Measurements from ENCODE around the gene SP140.
"Not testable (repeated sequence)": the region's sequence is repeated elsewhere in the genome, so short reads cannot be mapped to it uniquely, and the experiment has no call there.

The SP140 gene

DNA sequence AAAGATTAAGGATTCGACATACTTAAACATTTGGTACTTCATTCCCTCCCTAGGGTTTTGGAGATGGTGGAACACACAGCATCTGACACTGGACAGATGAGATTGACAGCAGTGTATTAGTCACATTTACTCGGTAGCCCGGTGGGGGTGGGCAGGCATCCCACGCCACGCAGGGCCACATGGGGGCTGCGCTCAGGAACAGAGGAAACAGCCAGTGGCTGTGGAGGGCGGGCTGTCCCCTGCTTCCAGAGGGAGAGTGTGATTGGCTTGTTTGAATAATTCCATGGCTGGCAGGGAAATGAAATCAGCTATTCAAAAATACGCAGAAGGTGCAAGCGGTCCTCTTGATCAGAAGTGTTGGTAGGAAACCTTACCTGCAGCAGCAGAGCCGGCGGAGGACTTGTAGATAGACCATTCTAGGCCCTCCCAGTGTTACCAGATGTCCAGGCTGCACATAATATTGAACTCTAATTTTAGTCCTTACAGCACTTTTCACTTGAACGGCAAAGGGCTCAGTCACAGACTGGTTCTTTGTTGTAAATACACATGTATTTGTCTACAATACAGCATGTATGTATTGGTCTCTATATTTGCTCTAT is 83.0 kb downstream of the SP140 start:
- Histone ChIP-seq H3K9me3 (ENCODE audit: severe bottlenecking) (no peaks in the 10 kb centered on the region), H3K27ac (no peak overlapping the region), H3K4me3 (ENCODE audit: low read depth, low read length) (no peak overlapping the region), H3K27me3 (ENCODE audit: insufficient read depth, low read depth, severe bottlenecking) (peaks cover 52% of the 10 kb centered on the region), H3K36me3 (no peaks in the 10 kb centered on the region)
- DNase-seq: no peak
- TF ChIP-seq, protein P1, sequence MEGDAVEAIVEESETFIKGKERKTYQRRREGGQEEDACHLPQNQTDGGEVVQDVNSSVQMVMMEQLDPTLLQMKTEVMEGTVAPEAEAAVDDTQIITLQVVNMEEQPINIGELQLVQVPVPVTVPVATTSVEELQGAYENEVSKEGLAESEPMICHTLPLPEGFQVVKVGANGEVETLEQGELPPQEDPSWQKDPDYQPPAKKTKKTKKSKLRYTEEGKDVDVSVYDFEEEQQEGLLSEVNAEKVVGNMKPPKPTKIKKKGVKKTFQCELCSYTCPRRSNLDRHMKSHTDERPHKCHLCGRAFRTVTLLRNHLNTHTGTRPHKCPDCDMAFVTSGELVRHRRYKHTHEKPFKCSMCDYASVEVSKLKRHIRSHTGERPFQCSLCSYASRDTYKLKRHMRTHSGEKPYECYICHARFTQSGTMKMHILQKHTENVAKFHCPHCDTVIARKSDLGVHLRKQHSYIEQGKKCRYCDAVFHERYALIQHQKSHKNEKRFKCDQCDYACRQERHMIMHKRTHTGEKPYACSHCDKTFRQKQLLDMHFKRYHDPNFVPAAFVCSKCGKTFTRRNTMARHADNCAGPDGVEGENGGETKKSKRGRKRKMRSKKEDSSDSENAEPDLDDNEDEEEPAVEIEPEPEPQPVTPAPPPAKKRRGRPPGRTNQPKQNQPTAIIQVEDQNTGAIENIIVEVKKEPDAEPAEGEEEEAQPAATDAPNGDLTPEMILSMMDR (IDR thresholded peaks at IDR 0.05; ENCODE audit: low read depth, low read length): no peak

DNA sequence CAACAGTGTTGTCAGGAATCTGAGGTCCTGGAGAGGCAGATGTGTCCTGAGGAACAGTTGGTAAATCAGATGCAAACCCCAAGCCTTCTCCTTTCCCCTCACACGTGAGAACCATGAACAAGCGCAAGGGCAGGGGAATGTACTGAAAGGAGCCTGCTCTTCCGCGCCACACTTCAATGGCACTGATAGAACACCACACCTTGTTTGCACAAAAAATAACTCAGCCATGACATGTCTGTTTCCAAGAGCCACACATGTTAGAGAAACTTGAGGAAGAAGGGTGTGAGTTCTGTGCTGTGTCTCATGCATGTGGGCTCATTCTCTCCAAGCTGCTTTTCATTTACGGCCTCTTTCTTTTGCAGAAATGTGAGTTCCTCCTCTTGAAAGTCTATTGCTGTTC is 85.3 kb downstream of the SP140 start:
- peaks cover 42% of the 10 kb centered on the region for H3K27me3 ChIP-seq (ENCODE audit: insufficient read depth, low read depth, severe bottlenecking)
- H3K9me3 ChIP-seq (ENCODE audit: severe bottlenecking); H3K4me3 ChIP-seq (ENCODE audit: low read depth, low read length); DNase-seq; H3K36me3 ChIP-seq; H3K27ac ChIP-seq: not testable (repeated sequence)

DNA sequence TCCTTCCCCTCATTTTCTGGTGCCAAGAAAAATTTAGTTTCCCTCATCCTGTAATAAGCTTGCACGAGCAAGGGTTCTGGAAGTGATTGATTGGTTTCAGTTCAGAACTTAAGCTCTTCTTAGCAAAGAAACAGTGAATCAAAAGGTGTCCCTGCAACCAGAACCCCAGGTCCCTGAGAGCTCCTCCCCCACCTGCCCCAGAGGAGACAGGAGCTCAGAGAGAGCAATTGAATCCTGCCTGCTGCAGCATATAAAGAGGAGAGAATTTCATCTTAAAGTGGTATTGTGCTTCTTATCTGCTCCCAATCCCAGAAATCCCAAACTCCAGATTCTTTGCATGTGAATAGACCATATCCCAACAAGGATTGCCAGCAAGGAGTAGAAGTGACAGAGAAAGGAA is 86.1 kb downstream of the SP140 start:
- H3K9me3 ChIP-seq (ENCODE audit: severe bottlenecking); DNase-seq; H3K4me3 ChIP-seq (ENCODE audit: low read depth, low read length); H3K27ac ChIP-seq; H3K36me3 ChIP-seq: not testable (repeated sequence)
- peaks cover 37% of the 10 kb centered on the region for H3K27me3 ChIP-seq (ENCODE audit: insufficient read depth, low read depth, severe bottlenecking)

DNA sequence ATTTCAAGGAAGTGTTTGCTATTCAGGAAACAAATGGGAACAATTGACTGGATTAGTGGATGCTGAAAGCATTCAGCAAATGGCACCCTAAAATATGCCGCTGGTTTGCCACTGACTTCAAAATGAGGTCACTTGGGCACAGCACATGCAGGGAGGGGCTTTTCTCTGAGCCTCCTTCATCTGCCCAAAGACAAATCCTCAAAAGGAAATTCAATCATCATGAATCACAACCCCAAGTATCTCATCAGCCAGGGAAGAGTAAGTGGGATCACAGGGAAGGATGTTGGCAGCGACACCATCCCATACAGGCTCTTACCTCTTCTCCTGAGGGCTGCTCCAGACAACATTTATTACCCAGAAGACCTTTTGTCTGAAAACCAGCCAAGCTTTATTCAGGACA is 87.1 kb downstream of the SP140 start:
- no peak overlapping the region for H3K4me3 ChIP-seq (ENCODE audit: low read depth, low read length)
- no peaks in the 10 kb centered on the region for H3K9me3 ChIP-seq (ENCODE audit: severe bottlenecking)
- no peak overlapping the region for H3K27ac ChIP-seq
- H3K27me3 ChIP-seq (ENCODE audit: insufficient read depth, low read depth, severe bottlenecking): peaks cover 32% of the 10 kb centered on the region
- H3K36me3 ChIP-seq: no peaks in the 10 kb centered on the region
- DNase-seq: no peak
- TF ChIP-seq, protein P1 (IDR thresholded peaks at IDR 0.05; ENCODE audit: low read depth, low read length): no peak

DNA sequence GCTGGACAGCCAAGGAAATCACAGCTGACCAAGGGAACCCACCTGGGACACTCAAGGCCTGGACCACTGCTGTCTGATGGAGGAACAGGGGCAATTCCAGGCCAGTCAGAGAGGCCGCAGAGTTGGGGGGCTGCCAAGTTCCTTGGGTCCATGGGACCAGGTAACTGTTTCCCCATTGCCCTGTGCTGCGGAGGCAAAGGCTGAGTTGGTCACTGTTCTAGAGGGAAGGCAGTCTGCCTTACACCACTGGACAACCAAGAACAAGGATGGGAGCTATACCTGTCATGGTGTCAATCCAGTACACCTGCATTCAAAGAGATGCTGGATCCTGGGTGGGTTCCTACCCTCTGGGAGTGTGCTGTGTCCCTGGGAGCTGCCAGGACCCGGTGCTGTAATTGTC is 91.8 kb downstream of the SP140 start:
- no peak overlapping the region for H3K4me3 ChIP-seq (ENCODE audit: low read depth, low read length)
- H3K27ac ChIP-seq: no peak overlapping the region
- H3K36me3 ChIP-seq: no peaks in the 10 kb centered on the region
- no peaks in the 10 kb centered on the region for H3K9me3 ChIP-seq (ENCODE audit: severe bottlenecking)
- no peak for DNase-seq
- TF ChIP-seq, protein P1 (IDR thresholded peaks at IDR 0.05; ENCODE audit: low read depth, low read length): no peak
- peaks cover 22% of the 10 kb centered on the region for H3K27me3 ChIP-seq (ENCODE audit: insufficient read depth, low read depth, severe bottlenecking)

DNA sequence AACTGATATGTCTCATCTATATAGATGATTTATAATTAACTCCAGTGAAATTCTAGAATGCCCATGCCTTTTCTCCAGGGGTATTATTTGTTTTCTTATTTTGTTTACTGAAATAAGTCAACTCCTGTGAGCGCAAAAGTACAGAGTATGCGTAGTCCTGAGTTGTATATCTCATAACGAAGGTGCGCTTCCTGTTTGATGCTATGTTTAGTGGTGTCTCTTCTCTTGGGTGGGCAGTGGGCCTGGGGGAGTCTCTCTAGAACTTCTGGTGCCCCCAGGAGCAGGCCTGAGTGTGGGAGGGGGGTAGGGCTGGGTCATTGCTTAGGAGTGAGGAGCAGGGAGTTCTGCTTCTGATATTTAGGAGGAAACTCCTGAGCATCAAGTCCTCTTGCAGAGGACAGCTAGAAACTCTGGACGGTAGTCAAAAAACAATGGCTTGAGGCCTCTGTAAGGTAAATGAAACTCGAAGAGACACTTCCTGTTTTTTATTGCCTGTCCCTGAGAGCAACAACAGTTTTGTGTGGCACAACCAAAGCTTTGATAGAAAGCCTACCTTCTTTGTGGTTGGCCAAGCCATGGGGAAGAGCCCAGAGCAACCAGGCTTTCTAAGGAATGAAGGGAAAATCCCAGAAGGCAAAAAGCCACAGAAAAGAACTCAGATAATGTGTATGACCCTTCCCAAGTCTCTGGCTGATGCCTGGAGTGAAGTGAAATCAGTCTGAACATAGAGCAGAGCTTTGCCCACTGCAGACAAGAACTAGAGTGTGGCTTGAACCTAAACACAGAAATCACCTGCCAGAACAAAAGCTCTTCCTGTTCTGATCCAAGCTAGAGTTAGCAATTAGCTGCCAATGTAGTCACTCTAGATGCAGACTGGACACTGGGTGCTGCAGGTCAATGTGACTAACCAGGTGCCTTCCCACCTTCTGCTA is 92.9 kb downstream of the SP140 start:
- Histone ChIP-seq H3K4me3 (ENCODE audit: low read depth, low read length) (no peak overlapping the region), H3K36me3 (no peaks in the 10 kb centered on the region), H3K9me3 (ENCODE audit: severe bottlenecking) (no peaks in the 10 kb centered on the region), H3K27ac (no peak overlapping the region), H3K27me3 (ENCODE audit: insufficient read depth, low read depth, severe bottlenecking) (peaks cover 23% of the 10 kb centered on the region)
- no peak for DNase-seq
- TF ChIP-seq, protein P1 (IDR thresholded peaks at IDR 0.05; ENCODE audit: low read depth, low read length): no peak
